NCI-H146 (cell line): ENCODE measurements around the gene KDSR.

Experiments used
- DNase-seq: peaks from one replicate; lab custom pipeline; 2025; lab: John Stamatoyannopoulos, UW

Gene KDSR

DNA sequence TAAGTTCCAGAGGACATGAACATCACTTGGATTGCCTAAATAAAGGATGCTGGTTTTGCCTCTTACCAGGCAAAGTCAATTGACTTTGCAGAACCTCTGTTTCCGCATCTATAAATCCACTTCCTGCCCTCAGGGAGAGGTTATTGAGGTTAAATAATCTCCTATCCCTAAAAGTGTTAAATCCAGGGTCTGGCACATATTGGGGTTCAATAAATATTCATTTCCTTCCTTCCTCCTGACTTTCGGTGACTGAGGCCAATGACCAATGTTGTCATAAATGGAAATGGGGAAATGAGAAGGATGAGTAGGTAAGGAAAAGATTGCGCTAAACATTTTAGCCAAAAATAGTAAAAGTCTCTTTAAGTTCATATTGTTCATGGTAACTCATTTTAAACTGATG lies 63.5 kb downstream of the KDSR start:
- DNase-seq = no peak

DNA sequence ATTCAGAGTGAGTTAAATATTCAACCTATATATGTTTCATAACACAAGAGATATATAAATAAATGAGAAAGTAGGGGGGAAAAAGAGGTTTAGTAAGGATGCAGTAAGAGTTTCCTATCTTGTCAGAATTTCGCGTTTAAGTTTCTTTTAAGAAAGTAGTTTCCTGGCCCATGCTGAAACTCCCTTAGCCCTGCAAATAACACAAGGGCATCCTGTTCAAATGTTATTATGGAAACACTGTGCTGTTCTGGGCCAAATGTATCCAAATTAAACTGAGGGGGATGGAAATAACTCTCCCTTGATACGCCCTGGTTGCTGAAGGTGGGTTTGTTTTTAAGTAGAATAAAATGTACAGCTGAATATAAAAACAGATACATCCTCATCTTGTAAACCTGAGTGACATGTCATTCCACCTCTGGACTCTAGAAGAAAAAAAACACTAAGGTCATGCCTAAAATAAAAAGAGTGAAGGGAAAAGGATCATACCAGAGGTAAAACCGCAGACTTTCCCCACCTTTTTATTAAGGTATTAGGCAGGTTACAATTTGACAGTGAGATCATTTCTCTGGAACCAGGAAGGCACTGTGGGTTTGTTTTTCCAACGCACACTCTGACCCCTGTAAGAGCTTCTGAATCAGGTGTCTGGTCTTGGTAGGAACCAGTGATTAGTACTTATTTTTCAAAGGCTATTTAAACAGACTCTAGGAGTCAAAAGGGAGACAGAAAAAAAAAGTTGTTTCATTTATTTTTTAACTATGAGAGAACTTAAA lies 64.2 kb downstream of the KDSR start:
- peak; percentile 17 for DNase-seq

DNA sequence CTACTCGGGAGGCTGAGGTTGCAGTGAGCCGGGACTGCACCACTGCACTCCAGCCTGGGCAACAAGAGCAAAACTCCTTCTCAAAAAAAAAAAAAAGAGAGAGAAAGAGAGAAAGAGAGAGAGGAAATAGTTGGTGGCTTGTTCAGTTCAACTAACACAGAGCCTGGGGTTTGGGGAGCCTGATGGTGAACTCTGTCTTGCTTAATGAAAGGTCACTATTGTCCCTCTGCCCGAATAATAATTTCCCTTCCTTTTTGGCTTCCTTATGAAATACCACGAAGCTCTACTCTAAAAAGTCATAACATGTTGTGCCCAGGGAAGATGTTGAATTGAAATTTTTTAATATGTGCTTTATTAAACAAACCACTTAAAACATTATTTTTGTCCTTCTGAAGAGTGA lies 64.8 kb downstream of the KDSR start:
- no peak for DNase-seq

DNA sequence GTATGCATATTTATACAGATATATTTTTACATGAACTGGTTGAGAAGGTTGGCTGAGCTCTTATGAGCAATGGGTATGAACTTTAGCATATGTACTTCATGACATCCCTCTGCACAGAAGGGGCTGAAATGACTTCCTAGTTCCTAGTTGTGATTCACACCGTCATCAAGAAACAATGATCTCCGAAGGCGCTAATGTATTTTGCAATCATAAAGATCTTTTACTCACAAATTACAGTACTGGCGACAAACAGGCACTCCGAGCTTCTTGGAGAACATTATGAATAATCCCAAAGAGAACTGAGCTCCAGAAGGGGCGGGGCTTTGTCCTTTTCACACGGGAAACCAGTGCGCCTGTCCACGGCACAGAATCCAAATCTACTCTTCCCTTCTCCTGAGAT lies 65.6 kb downstream of the KDSR start:
- DNase-seq = no peak

DNA sequence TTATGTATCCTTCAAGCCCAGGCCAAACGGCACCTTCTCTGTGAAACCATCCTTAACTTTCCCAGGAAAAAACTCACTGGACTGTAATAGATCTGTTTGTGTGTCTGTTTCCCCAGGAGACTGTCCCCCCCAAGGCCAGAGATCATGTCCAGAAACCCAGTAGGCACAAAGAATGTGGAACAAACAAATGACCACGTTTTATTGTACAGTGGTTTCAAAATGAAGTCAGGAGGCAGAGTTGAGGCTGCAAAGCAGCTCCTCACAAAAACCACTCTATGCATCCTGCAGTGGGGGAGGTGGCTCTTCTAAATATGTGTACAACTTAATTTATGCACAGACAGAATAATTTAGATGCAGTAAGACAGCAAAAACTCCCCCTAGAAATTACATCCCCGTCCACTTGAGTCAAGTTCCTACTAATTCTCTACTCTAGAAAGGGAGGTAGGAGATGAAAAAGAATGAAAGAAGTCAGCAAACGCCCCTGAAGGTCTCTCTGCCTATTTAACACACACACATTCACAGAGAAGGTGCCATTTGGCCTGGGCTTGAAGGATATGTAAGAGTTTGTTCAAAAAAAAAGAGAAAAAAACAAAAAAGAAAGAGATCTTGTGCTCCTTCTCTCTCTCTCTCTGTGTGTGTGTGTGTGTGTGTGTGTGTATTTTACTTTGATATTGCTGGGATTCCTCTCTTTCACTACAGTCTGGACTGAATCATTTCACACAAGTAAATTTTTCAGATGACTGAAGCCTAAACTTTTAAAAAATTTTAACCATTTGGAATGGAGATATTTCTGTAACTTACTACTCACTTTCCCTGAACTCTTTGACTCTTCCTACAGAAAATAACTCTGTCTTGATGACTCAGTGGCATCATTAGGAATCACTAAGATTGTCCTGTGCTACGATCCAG lies 66.9 kb downstream of the KDSR start:
- DNase-seq = no peak

DNA sequence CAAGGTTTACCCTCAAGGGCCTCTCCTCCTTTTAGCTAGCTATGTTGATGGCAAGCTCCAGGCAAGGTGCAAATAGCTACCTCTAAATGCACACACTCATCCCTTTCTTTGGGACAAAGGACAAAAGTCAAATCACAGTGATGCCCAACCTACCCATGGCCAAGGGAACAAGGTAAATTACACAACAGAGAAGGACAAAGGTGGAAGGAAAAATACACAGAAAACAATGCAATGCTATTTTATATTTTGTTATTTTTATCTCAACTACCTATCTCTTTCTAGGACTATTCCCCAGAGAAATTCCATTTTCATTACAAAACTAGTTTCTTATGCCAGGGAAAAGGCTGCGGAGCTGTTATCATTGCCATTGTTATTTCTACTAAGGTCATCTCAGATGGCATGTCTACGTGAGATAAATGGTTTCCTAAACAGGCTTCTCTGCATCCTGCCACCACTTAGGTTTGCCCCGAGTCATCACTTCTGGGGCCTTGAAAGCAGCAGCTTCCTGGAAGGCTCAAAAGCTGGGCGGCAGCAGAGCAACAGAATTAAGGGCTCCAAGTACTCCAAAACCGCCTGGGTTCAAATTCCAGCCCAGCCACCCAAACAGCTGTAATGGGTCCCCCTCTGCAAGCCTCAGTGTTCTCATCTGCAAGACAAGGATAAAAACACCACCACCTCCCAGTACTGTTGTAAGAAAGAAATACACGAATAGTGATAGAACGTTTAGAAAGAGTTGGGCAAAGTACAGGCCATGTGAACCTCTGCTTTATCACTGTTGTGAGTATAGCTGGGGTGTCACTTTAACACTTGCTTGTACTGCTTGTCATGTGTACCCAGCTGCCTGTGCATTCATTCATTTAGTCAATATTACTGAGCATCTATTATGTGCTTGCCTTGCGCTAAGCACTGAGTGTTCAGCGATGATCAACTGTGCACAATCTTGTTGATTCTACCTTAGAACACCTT lies 68.3 kb downstream of the KDSR start:
- no peak for DNase-seq

DNA sequence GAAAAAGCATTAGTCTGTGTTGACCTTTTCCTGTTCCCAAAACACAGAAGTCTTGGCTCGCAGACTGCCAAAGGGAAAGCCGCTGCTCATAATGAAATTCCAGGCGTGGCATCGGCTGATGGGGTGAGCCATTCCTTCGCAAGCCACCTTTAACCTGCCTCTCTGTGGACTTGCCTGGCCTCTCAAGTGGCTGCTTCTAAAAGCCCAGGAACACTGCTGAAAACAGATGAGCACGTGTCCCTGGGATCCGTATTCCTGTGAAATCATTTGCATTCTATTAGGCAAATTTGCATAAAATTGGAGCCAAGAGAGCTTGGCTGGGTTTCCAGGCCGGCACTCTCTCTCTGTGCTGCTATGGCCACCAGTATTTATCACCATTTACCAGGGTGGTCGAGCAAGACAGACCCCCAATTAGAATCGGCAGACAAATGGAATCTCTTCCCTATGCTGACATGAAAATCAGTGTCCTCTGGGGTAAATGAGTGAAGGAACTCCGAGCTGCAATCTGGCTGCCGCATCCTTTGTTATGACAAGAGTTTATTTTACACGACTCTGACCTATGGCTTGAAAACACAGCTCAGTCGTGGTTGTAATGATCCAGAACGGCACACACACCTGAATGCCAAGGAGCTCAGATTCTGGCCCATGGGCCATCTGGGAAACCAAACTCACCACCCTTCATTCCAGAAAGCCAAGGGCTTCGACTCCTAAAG lies 69.2 kb downstream of the KDSR start:
- DNase-seq = no peak

DNA sequence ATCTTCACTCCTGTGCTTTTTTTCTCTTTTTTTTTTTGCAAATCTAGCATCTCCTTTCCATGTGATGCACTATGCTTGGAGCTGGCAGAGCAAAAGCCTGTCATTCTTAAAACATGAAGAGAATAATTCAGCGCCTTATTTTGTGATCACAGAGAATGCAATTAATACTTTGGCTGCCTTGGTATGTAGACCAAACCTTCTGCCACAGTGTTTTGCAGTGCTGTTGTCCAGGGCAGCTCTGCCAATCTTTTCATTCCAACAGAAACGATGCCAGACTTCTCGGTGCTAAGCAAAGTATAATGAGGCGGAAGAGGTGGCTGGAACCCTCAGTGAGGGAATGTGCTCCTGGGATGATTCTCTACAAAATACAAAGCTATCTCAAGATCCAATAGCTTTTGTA lies 73.1 kb downstream of the KDSR start:
- no peak for DNase-seq

DNA sequence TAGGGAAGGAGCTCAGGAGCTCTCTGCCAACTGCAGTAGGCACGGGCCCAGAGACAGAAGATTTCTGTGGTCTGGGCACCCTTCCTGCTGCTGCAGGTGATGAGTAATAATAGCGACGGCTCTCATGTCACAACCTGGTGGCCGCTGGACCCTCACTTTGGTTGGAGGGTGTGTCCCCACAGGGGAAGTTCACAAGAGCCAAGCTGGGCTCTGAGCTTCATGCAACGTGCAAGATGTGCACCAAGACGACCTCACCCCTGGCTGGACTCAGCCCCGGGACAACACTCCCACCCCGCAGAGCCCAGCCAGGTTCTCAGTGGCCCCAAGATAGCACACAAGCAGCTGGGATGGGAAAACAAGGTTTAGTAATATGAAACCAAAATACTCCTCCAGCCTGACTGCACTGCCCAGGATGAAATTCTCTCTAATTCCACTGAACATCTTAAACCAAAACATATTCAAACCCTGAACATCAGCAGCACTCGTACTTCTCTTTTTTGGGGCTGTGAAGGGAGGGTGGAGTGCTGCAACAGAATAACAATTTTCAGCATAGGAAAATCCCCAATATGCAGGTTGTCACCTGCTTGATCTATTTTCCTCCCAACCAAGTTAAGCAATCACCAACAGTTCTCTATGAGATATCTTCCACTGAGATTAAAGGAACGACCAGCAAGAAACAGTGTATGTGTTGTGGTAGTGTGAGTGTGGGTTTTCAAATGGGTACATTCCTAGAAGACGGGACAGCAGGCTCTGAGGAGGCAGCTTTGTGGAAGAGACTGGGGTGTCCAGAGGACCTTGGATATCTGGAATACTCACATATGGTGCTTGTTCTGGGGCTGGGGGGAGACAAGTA lies 73.9 kb downstream of the KDSR start:
- no peak for DNase-seq

DNA sequence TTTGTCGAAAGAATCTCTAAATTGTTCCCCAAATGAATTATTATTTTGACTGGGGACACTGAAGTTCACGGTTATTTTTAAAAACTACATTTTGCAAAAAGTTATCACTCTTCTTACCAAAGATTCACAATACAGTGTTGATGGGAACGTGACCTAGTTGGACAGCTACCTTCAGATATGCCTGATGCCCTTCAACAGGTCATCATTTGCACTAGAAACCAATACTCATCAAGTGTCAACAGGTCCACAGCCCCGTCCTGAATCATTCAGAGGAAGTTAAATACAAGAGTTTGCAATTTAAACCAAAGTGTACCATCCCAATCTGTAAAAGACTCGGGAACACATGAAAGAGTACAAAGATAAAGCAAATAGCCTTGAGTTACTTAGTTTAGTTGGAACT lies 75.7 kb downstream of the KDSR start:
- no peak for DNase-seq

DNA sequence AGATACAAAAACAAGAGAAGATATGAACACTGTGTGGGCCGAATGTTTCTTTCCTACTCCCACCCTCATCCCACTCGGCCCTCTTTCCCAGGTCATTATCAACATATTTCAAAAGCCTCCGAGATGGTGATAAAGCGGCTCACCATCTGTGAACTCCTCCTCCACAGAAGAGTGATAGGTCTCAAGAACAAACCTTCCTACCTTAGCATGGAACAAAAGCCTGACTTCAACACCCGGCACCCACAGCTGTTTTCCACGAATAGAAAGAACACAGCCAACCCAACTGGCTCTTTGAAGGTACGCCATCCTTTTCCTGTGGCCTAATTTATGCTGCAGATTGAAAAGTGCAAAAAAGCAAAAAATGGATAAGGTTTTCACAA lies 76.2 kb downstream of the KDSR start:
- DNase-seq = no peak

DNA sequence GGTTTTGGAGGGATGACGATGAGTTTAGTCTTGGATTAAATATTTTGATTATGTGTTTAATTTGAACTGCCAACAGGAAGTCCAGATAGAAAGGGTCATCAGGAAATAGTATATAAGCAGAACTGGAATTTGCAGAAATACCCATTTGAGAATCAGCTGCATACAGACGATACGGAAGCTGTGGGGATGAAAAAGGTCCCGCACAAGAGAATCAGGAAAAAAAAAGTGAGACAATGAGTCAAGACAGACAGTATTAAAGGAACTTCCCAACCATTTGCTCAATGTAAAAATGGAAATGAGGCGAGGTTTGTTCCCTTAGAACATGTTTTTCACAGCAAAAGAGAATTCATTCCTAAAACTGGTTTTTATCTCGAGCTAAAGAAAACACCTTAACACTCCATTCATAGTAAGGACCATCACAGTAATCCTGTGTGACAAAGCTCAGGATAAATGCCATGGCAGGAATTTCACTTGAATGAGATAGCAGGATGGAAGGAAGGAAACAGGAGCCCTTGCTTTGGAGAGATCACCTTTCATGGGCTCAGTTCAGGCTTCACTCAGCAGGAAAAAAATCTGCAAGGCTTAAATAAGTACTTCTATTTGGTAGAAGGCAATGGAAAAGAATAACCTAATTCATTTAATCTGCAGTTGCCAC lies 76.7 kb downstream of the KDSR start:
- DNase-seq = no peak

DNA sequence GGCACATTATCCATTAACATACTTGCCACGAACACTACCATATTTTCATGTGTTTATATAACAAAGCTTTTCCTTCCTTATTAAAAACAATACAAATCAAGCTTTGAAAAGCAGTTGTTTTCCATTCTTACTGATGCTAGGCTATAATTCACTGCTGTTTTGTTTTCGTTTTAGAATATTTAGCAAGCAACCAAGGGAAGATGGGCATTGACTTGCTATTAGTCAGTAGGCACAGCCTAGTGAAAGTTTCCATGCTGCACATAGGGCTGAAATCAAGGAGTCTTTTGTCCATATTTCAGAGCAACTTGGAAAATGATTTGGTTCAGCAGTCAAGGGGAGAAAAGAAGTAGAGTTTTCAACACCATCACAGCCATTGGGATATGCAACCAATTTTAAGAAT lies 78.7 kb downstream of the KDSR start:
- DNase-seq = no peak

DNA sequence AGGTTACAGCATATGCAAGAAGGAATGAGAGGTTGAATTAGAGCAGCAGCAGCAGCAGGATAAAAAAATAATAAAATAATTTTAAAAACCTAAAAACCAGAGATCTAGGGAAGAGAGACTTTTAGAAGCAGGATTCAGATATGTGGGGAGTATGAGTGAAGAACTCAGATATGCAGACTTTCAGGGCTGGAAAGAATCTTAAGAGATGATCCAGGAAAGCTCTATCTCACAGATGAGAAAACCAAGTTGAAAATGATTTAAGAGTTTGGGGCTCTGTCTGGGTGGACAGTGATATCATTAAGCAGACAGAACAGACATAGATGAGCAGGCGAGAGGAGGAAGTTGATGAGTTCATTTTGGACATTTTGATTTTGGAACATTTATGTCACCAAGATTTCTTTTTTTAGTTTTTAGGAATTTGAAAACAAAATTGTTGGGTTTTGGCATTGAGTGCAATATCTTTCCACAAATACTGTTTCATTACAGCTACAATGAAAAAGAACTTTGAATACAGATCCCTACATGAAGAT lies 79.2 kb downstream of the KDSR start:
- no peak for DNase-seq

DNA sequence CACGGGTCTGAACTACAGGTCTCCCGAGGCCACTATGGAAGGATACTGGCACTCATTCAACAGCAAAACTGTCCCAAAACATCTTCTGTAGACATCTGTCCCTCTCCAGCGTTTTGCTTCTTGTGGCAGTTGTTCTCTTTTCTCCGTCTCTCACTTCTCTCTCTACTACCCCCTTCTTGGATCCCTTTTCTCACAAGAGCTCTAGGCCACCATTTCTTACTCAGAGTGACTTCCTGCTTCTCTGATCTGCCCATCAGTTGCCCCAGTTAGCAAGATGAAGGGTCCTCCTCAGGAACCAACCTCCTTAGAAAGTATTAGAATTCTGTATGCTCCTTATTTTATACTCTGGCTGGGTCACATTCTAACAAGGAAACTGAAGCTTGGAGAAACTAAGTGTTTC lies 80.1 kb downstream of the KDSR start:
- no peak for DNase-seq

DNA sequence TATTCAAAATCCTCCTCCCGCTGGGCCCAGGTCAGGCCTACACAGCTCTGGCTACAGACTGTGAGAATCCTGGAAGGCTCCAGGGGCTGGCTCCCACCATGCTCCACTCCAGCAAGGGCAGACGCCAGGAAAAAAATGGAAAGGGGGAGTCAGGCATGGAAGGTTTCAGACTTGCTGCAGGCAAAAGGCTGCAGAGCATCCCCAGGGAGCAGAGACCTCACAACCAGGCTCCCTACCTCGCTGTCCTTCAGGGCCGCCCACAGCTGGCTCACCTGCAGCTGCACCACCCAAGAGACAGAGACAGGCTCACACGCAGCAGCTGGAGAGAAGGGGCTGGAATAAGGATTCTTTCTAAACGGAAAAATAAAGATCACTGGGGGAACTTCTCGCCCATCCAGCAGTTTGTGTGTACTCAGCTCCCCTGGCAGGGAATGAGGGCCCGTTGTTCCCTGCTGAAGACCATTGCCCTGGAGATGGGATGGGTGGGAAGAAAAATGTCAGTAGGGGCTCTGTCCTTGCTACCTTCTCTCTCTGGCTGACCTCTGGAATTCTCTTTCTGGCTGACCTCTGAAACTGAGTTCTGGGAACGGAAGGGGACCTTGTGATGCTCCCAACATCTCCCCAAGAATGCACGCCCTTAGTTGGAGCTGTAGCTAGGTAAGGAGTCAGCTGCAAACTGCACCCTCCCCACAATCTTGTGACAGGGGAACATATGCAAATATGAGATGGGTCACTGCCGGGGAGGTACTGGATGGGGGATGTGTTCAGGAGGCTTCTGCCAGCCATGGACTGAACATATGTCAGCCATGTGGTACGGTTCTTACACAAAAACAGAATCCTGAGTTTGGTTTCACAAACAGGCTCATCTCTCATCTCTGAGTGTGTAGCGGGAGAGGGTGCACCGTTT lies 81.9 kb downstream of the KDSR start:
- DNase-seq = no peak

DNA sequence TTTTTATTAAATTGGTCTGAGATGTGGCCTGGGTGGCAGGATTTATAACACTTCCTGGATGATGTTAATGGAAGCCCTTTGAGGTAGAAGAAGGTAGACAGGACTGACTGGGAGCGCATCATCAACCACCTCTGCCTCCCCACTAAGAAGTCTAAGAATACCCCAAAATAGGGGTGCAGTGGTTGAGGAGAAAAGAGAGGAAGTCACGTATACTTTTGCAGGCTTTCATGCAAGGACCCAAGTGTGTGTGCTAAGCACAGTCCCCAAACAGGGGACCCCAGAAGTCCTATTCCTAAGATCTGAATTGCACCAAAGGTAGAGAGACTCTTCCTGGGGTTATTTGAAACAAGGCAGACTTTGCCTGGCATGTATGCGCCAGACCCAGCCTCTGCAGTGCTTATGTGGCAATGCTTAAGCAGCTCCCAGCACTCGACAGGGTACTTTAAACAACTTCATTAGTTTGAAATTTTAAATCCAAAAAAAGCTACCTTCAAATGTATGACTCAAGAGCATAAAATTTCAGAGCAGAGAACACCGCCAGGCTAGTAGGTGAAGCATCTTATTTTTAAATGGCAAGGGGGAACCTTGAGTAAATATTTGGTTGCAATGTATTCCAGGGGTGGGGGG lies 82.7 kb downstream of the KDSR start:
- no peak for DNase-seq
